Lower lobe of right lung (tissue), 2 donors: ENCODE measurements around the gene TPX2. TPM values are rescaled to one million over a fixed set of nuclear protein-coding genes. Genes with fewer than 3 reads are reported as not detected.

Experiments used
- ATAC-seq, 2 donors: fragments of 200-7000 bp; cut with Tn5 transposase; one replicate each; pipeline ENCODE4 v1.9.1; 2020 to 2022; ENCODE audit warnings: mild to moderate bottlenecking in 2 of 2, moderate library complexity in 2 of 2
- DNase-seq: peaks from one replicate; pipeline ENCODE4 v3.0.0-alpha.2; 2020
- H3K27ac ChIP-seq: fragments of 200-600 bp; one replicate; pipeline ENCODE4 v1.8.0; 2022
- H3K27me3 ChIP-seq: fragments of 200-600 bp; one replicate; pipeline ENCODE4 v1.8.0; 2022; ENCODE audit warnings: low read depth
- H3K36me3 ChIP-seq: fragments of 200-600 bp; one replicate; pipeline ENCODE4 v1.8.0; 2022; ENCODE audit warnings: mild to moderate bottlenecking
- H3K4me1 ChIP-seq: fragments of 200-600 bp; one replicate; pipeline ENCODE4 v1.8.0; 2022
- H3K4me3 ChIP-seq: fragments of 200-600 bp; one replicate; pipeline ENCODE4 v1.8.0; 2022; ENCODE audit warnings: mild to moderate bottlenecking
- H3K9me3 ChIP-seq: fragments of 200-600 bp; one replicate; pipeline ENCODE4 v1.8.0; 2022
- CTCF ChIP-seq: fragments of 200-600 bp; IDR thresholded peaks from one replicate; pipeline ENCODE4 v1.8.0; 2022; ENCODE audit warnings: antibody characterized with exemption, mild to moderate bottlenecking
- intact Hi-C: fragments of 100-400 bp; cut with DNase I; formaldehyde crosslinking; loops from one replicate; pipeline ENCODE4 v1.11.0; 2022
- total RNA-seq: library from RNA; stranded (reverse); fragmentation: NEBNext Ultra II Directional; extraction: Animal tissue kit (Norgen Biotek cat#: 25700); gene quantifications from one replicate; pipeline ENCODE4 v1.2.1, GENCODE V29; 2021
- donor health status: DM: no; HTN: yes; CAD: no; lungs with severe emphysema.

TPX2 gene
- total RNA-seq, 1 donor from 2014 or later, result 1.9 TPM

- intact Hi-C loops, result no loop called here
- no peak for TF ChIP-seq CTCF
- Histone ChIP-seq H3K4me1 (peaks cover 33% of the 10 kb centered on the region), H3K27me3 (no peaks in the 10 kb centered on the region), H3K36me3 (no peaks in the 10 kb centered on the region), H3K27ac (peak overlapping the region; percentile 48), H3K4me3 (no peak overlapping the region), H3K9me3 (no peaks in the 10 kb centered on the region)
- DNase-seq (no peak), ATAC-seq (no peak)
Measured at GRCh38 chr20:31840906-31841816, 102.1 kb downstream of the TPX2 start.

- intact Hi-C loops, result no loop called here
- Histone ChIP-seq H3K27me3 (no peaks in the 10 kb centered on the region), H3K27ac (peak overlapping the region; percentile 48), H3K4me1 (peaks cover 25% of the 10 kb centered on the region), H3K9me3 (no peaks in the 10 kb centered on the region), H3K4me3 (no peak overlapping the region), H3K36me3 (no peaks in the 10 kb centered on the region)
- no peak for TF ChIP-seq CTCF
- no peak for ATAC-seq
- DNase-seq, result no peak
Measured at GRCh38 chr20:31841928-31842327, 102.8 kb downstream of the TPX2 start.

- H3K9me3 ChIP-seq, result no peaks in the 10 kb centered on the region
- TF ChIP-seq CTCF, result no peak
- intact Hi-C loops, result no loop called here
- H3K4me1 ChIP-seq, result peaks cover 18% of the 10 kb centered on the region
- no peaks in the 10 kb centered on the region for H3K36me3 ChIP-seq
- peak overlapping the region; percentile 48 for H3K27ac ChIP-seq
- H3K4me3 ChIP-seq, result no peak overlapping the region
- ATAC-seq (peak in 1 of 2 donors; percentile 17), DNase-seq (no peak)
- no peaks in the 10 kb centered on the region for H3K27me3 ChIP-seq
Measured at GRCh38 chr20:31842471-31843157, 103.5 kb downstream of the TPX2 start.

- H3K36me3 ChIP-seq, result no peaks in the 10 kb centered on the region
- no peaks in the 10 kb centered on the region for H3K27me3 ChIP-seq
- peak overlapping the region; percentile 34 for H3K27ac ChIP-seq
- intact Hi-C loops, result no loop called here
- no peak for TF ChIP-seq CTCF
- peaks cover 11% of the 10 kb centered on the region for H3K4me1 ChIP-seq
- peak overlapping the region; percentile 35 for H3K4me3 ChIP-seq
- no peak for ATAC-seq
- H3K9me3 ChIP-seq, result no peaks in the 10 kb centered on the region
- DNase-seq, result no peak
Measured at GRCh38 chr20:31843288-31843687, 104.2 kb downstream of the TPX2 start.

DNA sequence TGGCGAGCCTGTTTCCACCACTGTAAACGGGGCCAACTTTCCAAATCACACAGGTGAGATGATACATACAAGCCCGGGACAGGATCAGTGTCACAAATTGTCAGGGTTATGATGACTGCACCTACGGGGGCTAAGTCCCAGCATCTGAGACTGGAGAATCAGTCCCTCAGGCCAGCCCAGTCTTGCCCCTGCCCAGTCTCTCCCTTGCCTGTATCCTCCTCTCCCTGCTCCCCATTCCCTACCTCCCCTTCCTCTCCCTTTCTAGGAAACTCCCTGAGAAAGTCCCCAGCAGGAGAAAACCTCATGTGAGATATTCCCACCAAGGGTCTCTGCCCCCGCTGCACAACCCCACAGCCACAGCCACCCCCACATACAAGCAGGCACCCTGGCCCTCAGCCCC, 104.8 kb downstream of the TPX2 start:
- no peak for TF ChIP-seq CTCF
- no peak for DNase-seq
- intact Hi-C loops, result no loop called here
- H3K36me3 ChIP-seq, result no peaks in the 10 kb centered on the region
- H3K4me3 ChIP-seq, result peak overlapping the region; percentile 35
- H3K9me3 ChIP-seq, result no peaks in the 10 kb centered on the region
- no peak for ATAC-seq
- peak overlapping the region; percentile 34 for H3K27ac ChIP-seq
- peaks cover 9% of the 10 kb centered on the region for H3K4me1 ChIP-seq
- no peaks in the 10 kb centered on the region for H3K27me3 ChIP-seq
